ENCODE data around the gene CCNE1. TPM values are rescaled to one million over a fixed set of nuclear protein-coding genes. Genes with fewer than 3 reads are reported as not detected.

The CCNE1 gene
- total and polyA plus RNA-seq, 2 of the 13 experiments (the other 11 are each of a cell fraction or from before 2014, with no cell fraction given), result 16.0 to 50.6 TPM

GRCh38 chr19:29858621-29859020 lies 46.8 kb downstream of the CCNE1 start:
- no peak overlapping the region for H3K4me3 ChIP-seq (replicated peaks in 1 of 3; ENCODE audit: insufficient read depth in 1 of 3, low read depth in 2 of 3, low read length in 3 of 3)
- in situ Hi-C loops (cut with HindIII; ENCODE audit: extremely low pct_ligation_motif_present, low pct_unique_long_range_greater_than_20kb) (no loop called here), intact Hi-C loops (cut with micrococcal nuclease; ENCODE audit: unreplicated experiment) (no loop called here)
- ATAC-seq, result no peak
- ChIA-PET POLR2A (no interaction called here), CTCF (ENCODE audit: low intra/inter-chr PET ratio, low total read pairs) (no interaction called here)
- no peaks in the 10 kb centered on the region for H4K20me1 ChIP-seq (ENCODE audit: insufficient read depth, low read length)
- H3K27ac ChIP-seq (ENCODE audit: extremely low read length, insufficient read depth, low read length), result no peak overlapping the region
- H3K27me3 ChIP-seq (ENCODE audit: control insufficient read depth in 1 of 2, insufficient read depth in 2 of 2, low read length in 2 of 2), result peaks cover 0 to 6% of the 10 kb centered on the region in 2 experiments; a peak in 3 of 5 replicates
- H3K9ac ChIP-seq (ENCODE audit: insufficient read depth, low read depth, low read length), result no peak overlapping the region
- no peak for DNase-seq (ENCODE audit: low spot score)
- H3K79me2 ChIP-seq (ENCODE audit: insufficient read depth, low read length), result no peaks in the 10 kb centered on the region
- WGBS (ENCODE audit: low lambda C conversion rate), result 71% methylated on average over 1 of the region's 13 CpGs
- no peak for FAIRE-seq
- H2AFZ ChIP-seq (ENCODE audit: low read length), result no peak overlapping the region
- H3K36me3 ChIP-seq (replicated peaks in 1 of 2; ENCODE audit: control insufficient read depth in 1 of 2, insufficient read depth in 2 of 2, low read length in 2 of 2), result no peaks in the 10 kb centered on the region
- no TSS peak for BruUV-seq (replicated peaks)
- no peak overlapping the region for H3K4me2 ChIP-seq (ENCODE audit: low read depth, low read length)
- H3K9me3 ChIP-seq (ENCODE audit: low read length), result no peaks in the 10 kb centered on the region
- no peaks in the 10 kb centered on the region for H3K4me1 ChIP-seq (ENCODE audit: insufficient read depth, low read length)
- TF ChIP-seq CHD4 (IDR thresholded peaks at IDR 0.05; ENCODE audit: borderline replicate concordance, low read length) (no peak), ZNF160 (CRISPR knock-in tag; IDR thresholded peaks at IDR 0.05) (no peak), FOXJ3 (CRISPR knock-in tag; IDR thresholded peaks at IDR 0.05; ENCODE audit: borderline replicate concordance) (no peak), FOXA3 (CRISPR knock-in tag; IDR thresholded peaks at IDR 0.05) (no peak), ATF5 (CRISPR knock-in tag; IDR thresholded peaks at IDR 0.05; ENCODE audit: low read depth) (no peak), NFE2L1 (CRISPR knock-in tag; IDR thresholded peaks at IDR 0.05; ENCODE audit: borderline replicate concordance) (no peak), REPIN1 (CRISPR knock-in tag; IDR thresholded peaks at IDR 0.05; ENCODE audit: borderline replicate concordance, low read depth) (no peak), ERF (CRISPR knock-in tag; IDR thresholded peaks at IDR 0.05) (no peak), CREB1 (IDR thresholded peaks at IDR 0.05) (no peak), CREB1 (CRISPR knock-in tag; IDR thresholded peaks at IDR 0.05) (no peak)
- TF ChIP-seq, protein P1, sequence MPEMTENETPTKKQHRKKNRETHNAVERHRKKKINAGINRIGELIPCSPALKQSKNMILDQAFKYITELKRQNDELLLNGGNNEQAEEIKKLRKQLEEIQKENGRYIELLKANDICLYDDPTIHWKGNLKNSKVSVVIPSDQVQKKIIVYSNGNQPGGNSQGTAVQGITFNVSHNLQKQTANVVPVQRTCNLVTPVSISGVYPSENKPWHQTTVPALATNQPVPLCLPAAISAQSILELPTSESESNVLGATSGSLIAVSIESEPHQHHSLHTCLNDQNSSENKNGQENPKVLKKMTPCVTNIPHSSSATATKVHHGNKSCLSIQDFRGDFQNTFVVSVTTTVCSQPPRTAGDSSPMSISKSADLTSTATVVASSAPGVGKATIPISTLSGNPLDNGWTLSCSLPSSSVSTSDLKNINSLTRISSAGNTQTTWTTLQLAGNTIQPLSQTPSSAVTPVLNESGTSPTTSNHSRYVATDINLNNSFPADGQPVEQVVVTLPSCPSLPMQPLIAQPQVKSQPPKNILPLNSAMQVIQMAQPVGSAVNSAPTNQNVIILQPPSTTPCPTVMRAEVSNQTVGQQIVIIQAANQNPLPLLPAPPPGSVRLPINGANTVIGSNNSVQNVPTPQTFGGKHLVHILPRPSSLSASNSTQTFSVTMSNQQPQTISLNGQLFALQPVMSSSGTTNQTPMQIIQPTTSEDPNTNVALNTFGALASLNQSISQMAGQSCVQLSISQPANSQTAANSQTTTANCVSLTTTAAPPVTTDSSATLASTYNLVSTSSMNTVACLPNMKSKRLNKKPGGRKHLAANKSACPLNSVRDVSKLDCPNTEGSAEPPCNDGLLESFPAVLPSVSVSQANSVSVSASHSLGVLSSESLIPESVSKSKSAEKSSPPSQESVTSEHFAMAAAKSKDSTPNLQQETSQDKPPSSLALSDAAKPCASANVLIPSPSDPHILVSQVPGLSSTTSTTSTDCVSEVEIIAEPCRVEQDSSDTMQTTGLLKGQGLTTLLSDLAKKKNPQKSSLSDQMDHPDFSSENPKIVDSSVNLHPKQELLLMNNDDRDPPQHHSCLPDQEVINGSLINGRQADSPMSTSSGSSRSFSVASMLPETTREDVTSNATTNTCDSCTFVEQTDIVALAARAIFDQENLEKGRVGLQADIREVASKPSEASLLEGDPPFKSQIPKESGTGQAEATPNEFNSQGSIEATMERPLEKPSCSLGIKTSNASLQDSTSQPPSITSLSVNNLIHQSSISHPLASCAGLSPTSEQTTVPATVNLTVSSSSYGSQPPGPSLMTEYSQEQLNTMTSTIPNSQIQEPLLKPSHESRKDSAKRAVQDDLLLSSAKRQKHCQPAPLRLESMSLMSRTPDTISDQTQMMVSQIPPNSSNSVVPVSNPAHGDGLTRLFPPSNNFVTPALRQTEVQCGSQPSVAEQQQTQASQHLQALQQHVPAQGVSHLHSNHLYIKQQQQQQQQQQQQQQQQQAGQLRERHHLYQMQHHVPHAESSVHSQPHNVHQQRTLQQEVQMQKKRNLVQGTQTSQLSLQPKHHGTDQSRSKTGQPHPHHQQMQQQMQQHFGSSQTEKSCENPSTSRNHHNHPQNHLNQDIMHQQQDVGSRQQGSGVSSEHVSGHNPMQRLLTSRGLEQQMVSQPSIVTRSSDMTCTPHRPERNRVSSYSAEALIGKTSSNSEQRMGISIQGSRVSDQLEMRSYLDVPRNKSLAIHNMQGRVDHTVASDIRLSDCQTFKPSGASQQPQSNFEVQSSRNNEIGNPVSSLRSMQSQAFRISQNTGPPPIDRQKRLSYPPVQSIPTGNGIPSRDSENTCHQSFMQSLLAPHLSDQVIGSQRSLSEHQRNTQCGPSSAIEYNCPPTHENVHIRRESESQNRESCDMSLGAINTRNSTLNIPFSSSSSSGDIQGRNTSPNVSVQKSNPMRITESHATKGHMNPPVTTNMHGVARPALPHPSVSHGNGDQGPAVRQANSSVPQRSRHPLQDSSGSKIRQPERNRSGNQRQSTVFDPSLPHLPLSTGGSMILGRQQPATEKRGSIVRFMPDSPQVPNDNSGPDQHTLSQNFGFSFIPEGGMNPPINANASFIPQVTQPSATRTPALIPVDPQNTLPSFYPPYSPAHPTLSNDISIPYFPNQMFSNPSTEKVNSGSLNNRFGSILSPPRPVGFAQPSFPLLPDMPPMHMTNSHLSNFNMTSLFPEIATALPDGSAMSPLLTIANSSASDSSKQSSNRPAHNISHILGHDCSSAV (CRISPR knock-in tag; IDR thresholded peaks at IDR 0.05; ENCODE audit: borderline replicate concordance), result no peak
- TF ChIP-seq, protein P2, sequence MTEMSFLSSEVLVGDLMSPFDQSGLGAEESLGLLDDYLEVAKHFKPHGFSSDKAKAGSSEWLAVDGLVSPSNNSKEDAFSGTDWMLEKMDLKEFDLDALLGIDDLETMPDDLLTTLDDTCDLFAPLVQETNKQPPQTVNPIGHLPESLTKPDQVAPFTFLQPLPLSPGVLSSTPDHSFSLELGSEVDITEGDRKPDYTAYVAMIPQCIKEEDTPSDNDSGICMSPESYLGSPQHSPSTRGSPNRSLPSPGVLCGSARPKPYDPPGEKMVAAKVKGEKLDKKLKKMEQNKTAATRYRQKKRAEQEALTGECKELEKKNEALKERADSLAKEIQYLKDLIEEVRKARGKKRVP (CRISPR knock-in tag; IDR thresholded peaks at IDR 0.05), result no peak
- TF ChIP-seq, protein P3, sequence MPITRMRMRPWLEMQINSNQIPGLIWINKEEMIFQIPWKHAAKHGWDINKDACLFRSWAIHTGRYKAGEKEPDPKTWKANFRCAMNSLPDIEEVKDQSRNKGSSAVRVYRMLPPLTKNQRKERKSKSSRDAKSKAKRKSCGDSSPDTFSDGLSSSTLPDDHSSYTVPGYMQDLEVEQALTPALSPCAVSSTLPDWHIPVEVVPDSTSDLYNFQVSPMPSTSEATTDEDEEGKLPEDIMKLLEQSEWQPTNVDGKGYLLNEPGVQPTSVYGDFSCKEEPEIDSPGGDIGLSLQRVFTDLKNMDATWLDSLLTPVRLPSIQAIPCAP (CRISPR knock-in tag; IDR thresholded peaks at IDR 0.05; ENCODE audit: low read depth), result no peak
- TF ChIP-seq, protein P4, sequence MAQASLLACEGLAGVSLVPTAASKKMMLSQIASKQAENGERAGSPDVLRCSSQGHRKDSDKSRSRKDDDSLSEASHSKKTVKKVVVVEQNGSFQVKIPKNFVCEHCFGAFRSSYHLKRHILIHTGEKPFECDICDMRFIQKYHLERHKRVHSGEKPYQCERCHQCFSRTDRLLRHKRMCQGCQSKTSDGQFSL (CRISPR knock-in tag; IDR thresholded peaks at IDR 0.05), result no peak
